ENCODE measurements around the gene SMPDL3A.

GRCh38 chr6:122766256-122766655 lies 22.8 kb upstream of the SMPDL3A start:
- no peak for TF ChIP-seq POLR2A (IDR thresholded peaks at IDR 0.05; ENCODE audit: low read depth, low read length)
- TF ChIP-seq TAF1 (IDR thresholded peaks at IDR 0.05; ENCODE audit: borderline replicate concordance, low read depth, low read length): no peak
- no peak for TF ChIP-seq POLR2AphosphoS5 (IDR thresholded peaks at IDR 0.05; ENCODE audit: low read depth, low read length)

All from GM12892 (cell line).